Natural killer cell (primary cell): Measurements from ENCODE around the gene C6orf163. TPM values are rescaled to one million over a fixed set of nuclear protein-coding genes. Genes with fewer than 3 reads are reported as not detected.

Source experiments
- ATAC-seq, 3 donors: fragments of 150-1000 bp in 2 of 3; fragments of 200-7000 bp in 1 of 3; cut with Tn5 transposase; 1 replicate in 1 of 3; 2 replicates in 2 of 3; pipeline ENCODE4 v1.10.0; 2021; ENCODE audit warnings: mild to moderate bottlenecking in 2 of 3, moderate library complexity in 2 of 3
- DNase-seq, 2 donors: peaks; one replicate each; pipeline versions ENCODE4 v3.0.0 to v3.0.0-alpha.2; 2013 to 2021; ENCODE audit warnings: mixed read lengths in 1 of 2
- H3K27ac ChIP-seq: one replicate; pipeline ENCODE4 v1.5.1; 2013; ENCODE audit warnings: mild to moderate bottlenecking, low read length
- H3K27me3 ChIP-seq: one replicate; pipeline ENCODE4 v1.6.1; 2013; ENCODE audit warnings: low read length; ENCODE audit not compliant: control insufficient read depth, insufficient read depth
- H3K36me3 ChIP-seq: one replicate; pipeline ENCODE4 v1.6.1; 2013; ENCODE audit warnings: low read length; ENCODE audit not compliant: control insufficient read depth, insufficient read depth
- H3K4me1 ChIP-seq: one replicate; pipeline ENCODE4 v1.6.1; 2013; ENCODE audit warnings: low read length; ENCODE audit not compliant: control insufficient read depth, insufficient read depth
- H3K4me3 ChIP-seq: one replicate; pipeline ENCODE4 v1.5.1; 2013; ENCODE audit warnings: low read length
- H3K9me3 ChIP-seq: one replicate; pipeline ENCODE4 v1.6.1; 2013; ENCODE audit warnings: low read length; ENCODE audit not compliant: control insufficient read depth, insufficient read depth
- H3K27ac Mint-ChIP-seq, 2 donors: one replicate each; pipeline ENCODE4 v1.8.0; 2022; ENCODE audit warnings: mild to moderate bottlenecking in 2 of 2, mixed read lengths in 2 of 2, moderate library complexity in 1 of 2
- H3K27me3 Mint-ChIP-seq, 2 donors: one replicate each; pipeline ENCODE4 v1.8.0; 2022; ENCODE audit warnings: low read depth in 2 of 2, mixed read lengths in 2 of 2
- H3K36me3 Mint-ChIP-seq: one replicate; pipeline ENCODE4 v1.8.0; 2022; ENCODE audit warnings: mixed read lengths
- H3K4me1 Mint-ChIP-seq, 2 donors: one replicate each; pipeline ENCODE4 v1.8.0; 2022; ENCODE audit warnings: mixed read lengths in 2 of 2
- H3K4me3 Mint-ChIP-seq: one replicate; pipeline ENCODE4 v1.8.0; 2022; ENCODE audit warnings: mild to moderate bottlenecking, moderate library complexity, mixed read lengths
- H3K9me3 Mint-ChIP-seq, 2 donors: one replicate each; pipeline ENCODE4 v1.8.0; 2022; ENCODE audit warnings: mixed read lengths in 2 of 2
- WGBS: methylation state at CpG from one replicate; pipeline ENCODE4 v1.1.7; 2013; ENCODE audit warnings: missing lambda C conversion rate; ENCODE audit not compliant: insufficient coverage; 5-methylcytosine and 5-hydroxymethylcytosine counted together
- intact Hi-C: fragments of 100-400 bp; cut with micrococcal nuclease; formaldehyde crosslinking; loops from one replicate; pipeline ENCODE4 v1.14.2; 2022
- total RNA-seq, 4 donors: library from RNA; stranded (reverse); fragments of 120-200 nt in 1 of 4; gene quantifications; one replicate each; pipeline versions ENCODE4 v1.2.3 to v1.2.4, GENCODE V29; 2013 to 2022
- TF ChIP-seq, protein P1 (sequence below): fragments of 200-600 bp; IDR thresholded peaks from one replicate; pipeline ENCODE4 v1.8.0; 2022; ENCODE audit warnings: antibody characterized with exemption

The C6orf163 gene
- total RNA-seq, 3 donors from 2014 or later (not counting 1 experiment from before 2014, with no cell fraction given), result 1.8 to 3.2 (median 2.3) TPM

DNA sequence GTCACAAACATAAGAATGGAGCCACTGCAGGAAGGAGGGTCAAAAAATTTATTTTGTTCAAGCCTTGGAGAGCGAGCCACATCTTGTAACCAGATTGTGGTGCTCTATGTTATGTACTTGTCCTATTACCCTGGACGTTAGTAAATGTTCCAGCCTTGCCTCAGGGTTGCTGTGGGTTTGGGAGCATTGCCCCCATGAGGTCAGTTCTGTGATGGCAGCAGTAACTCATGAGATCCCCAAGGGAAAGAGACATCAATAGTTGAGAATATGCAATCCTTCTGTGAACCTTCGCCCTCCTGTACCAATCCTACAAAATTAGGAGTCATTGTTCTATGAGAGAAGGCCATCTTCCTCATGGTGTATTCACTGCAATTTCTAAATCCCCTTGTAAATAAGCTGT is 46.7 kb downstream of the C6orf163 start:
- Histone ChIP-seq H3K27ac (no peak overlapping the region), H3K4me1 (no peaks in the 10 kb centered on the region), H3K27me3 (no peaks in the 10 kb centered on the region), H3K4me3 (no peak overlapping the region), H3K36me3 (no peaks in the 10 kb centered on the region), H3K9me3 (no peaks in the 10 kb centered on the region)
- Mint-ChIP-seq H3K4me3 (no peak overlapping the region), H3K36me3 (no peaks in the 10 kb centered on the region), H3K27me3 (no peaks in the 10 kb centered on the region), H3K9me3 (no peaks in the 10 kb centered on the region), H3K27ac (no peak overlapping the region), H3K4me1 (peaks cover 5% of the 10 kb centered on the region in 2 donors)
- DNase-seq (no peak), ATAC-seq (no peak)
- WGBS, result 65% methylated on average over 2 of the region's 3 CpGs
- intact Hi-C loops, result no loop called here
- TF ChIP-seq, protein P1, sequence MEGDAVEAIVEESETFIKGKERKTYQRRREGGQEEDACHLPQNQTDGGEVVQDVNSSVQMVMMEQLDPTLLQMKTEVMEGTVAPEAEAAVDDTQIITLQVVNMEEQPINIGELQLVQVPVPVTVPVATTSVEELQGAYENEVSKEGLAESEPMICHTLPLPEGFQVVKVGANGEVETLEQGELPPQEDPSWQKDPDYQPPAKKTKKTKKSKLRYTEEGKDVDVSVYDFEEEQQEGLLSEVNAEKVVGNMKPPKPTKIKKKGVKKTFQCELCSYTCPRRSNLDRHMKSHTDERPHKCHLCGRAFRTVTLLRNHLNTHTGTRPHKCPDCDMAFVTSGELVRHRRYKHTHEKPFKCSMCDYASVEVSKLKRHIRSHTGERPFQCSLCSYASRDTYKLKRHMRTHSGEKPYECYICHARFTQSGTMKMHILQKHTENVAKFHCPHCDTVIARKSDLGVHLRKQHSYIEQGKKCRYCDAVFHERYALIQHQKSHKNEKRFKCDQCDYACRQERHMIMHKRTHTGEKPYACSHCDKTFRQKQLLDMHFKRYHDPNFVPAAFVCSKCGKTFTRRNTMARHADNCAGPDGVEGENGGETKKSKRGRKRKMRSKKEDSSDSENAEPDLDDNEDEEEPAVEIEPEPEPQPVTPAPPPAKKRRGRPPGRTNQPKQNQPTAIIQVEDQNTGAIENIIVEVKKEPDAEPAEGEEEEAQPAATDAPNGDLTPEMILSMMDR, result no peak

DNA sequence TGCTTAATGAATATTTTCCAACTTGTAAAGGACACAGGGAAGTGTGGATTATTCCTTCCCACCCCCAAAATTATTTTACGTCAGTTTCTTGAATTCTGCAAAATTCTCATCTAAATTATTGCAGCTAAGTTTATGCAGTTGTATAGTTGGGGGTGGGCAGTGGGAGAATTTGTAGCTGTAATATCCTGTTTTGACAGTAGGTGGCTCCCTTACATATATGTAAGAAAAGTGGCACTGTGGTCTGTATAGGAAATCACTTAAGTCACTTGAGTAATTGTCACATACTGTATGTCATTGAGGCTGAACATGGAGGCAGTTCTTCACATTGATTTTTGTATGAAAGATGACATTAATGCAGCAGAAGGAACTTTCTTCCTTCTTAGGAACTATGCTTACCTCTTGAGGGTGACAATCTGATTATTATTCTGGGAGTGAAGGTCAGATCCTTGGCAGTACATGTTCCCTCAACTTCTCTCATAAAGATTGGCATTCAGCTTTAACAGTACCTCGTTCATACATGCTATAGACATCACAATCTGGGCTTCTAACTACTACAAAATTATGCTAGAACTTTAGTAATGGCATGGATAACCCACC is 48.5 kb downstream of the C6orf163 start:
- Histone ChIP-seq H3K4me1 (no peaks in the 10 kb centered on the region), H3K9me3 (no peaks in the 10 kb centered on the region), H3K27me3 (no peaks in the 10 kb centered on the region), H3K27ac (no peak overlapping the region), H3K4me3 (no peak overlapping the region), H3K36me3 (no peaks in the 10 kb centered on the region)
- ATAC-seq, result peak; percentile 94 to 100 (median 100)
- Mint-ChIP-seq H3K4me3 (no peak overlapping the region), H3K4me1 (peaks cover 5% of the 10 kb centered on the region in 2 donors), H3K27me3 (no peaks in the 10 kb centered on the region), H3K9me3 (no peaks in the 10 kb centered on the region), H3K36me3 (no peaks in the 10 kb centered on the region), H3K27ac (peak overlapping the region in 1 of 2 donors; percentile 45)
- intact Hi-C loops, result loop anchor here (1.0 to 2.0 kb wide), 3 partner anchors 79 to 1477 kb away; partner anchors contain the start of gene SLC35A1
- TF ChIP-seq, protein P1, result peak; percentile 72
- peak; percentile 20 to 83 for DNase-seq
- 14% methylated on average over 1 of the region's 2 CpGs for WGBS

DNA sequence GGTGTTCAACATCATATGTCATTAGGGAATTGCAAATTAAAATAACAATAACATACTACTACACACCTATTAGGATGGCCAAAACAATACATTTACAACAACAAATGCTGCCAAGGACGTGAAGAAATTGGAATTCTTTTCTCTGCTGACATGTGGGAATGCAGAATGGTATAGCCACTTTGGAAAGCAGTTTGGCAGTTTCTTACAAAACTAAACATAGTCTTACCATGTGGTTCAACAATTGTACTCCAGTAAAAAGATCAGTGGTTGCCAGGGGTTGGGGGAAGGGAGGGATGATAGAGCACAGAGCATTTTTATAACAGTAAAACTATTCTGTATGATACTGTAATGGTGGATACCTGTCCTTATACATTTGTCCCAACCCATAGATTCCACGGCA is 50.8 kb downstream of the C6orf163 start:
- 100% methylated on average over 1 of the region's 2 CpGs for WGBS

More for the DNA sequence above, 50.8 kb downstream of the C6orf163 start:
- Mint-ChIP-seq H3K4me3 (no peak overlapping the region), H3K4me1 (peaks cover 5% of the 10 kb centered on the region in 2 donors), H3K27ac (no peak overlapping the region), H3K9me3 (no peaks in the 10 kb centered on the region), H3K27me3 (no peaks in the 10 kb centered on the region), H3K36me3 (no peaks in the 10 kb centered on the region)
- H3K27ac ChIP-seq, result no peak overlapping the region
- H3K4me1 ChIP-seq, result no peaks in the 10 kb centered on the region
- no peaks in the 10 kb centered on the region for H3K36me3 ChIP-seq
- no peak for ATAC-seq
- TF ChIP-seq, protein P1, result no peak
- intact Hi-C loops, result no loop called here
- H3K27me3 ChIP-seq, result no peaks in the 10 kb centered on the region
- H3K4me3 ChIP-seq, result no peak overlapping the region
- no peak for DNase-seq
- H3K9me3 ChIP-seq, result no peaks in the 10 kb centered on the region
